Muscle of arm (tissue), 12 donors: ENCODE results near the gene STS. TPM values are rescaled to one million over a fixed set of nuclear protein-coding genes. Genes with fewer than 3 reads are reported as not detected.
A peak's percentile ranks its signal among the peaks of the same experiment; 100 is the strongest.

Source experiments
- DNase-seq: peaks from one replicate; pipeline ENCODE4 v3.0.0-alpha.2; 2013
- polyA plus RNA-seq, 12 donors: library from polyadenylated mRNA; unstranded; fragments of 120-200 nt; gene quantifications; one replicate each; pipeline ENCODE4 v1.2.1, GENCODE V29; 2013; ENCODE audit not compliant: insufficient read length in 12 of 12

STS gene
- polyA plus RNA-seq, 12 donors: 6.7 to 21.1 (median 14.5) TPM; not detected in 1

GRCh38 chrX:7134981-7135380 is 12.5 kb upstream of the STS start:
- no peak for DNase-seq

GRCh38 chrX:7139202-7140081 is 8.1 kb upstream of the STS start:
- DNase-seq: no peak

GRCh38 chrX:7143076-7143475 is 4.4 kb upstream of the STS start:
- DNase-seq: no peak

DNA sequence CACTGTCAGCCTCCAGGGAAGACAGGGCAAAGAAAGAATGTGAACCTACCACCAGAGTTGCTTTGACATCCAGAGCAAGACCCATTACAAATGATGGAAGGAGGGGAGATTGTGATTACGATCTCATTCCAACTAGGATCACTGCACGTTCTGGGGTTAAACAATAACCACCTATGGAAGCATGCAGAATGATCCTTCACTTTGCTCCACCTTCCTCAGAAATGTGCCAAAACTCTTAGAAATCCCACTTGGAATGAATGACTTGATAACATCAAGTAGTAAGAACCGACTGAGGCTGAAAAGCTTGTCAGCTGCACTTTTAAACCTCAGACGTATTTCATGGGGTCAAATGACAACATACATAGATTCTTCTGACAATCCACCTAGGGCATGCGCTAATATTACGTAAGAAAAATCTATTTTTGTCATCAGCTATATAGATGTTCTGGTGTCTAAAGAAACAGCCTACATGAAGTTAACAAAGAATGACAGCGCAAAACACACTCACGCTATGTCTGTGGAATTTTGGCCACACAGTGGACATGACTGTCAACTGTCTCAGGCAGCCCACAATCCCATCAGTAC is 3.5 kb upstream of the STS start:
- DNase-seq: no peak

- DNase-seq: no peak
Observed at GRCh38 chrX:7145454-7145853, 2.1 kb upstream of the STS start.

GRCh38 chrX:7146020-7146702 is 1.4 kb upstream of the STS start:
- no peak for DNase-seq

GRCh38 chrX:7146703-7147412 is 654 bp upstream of the STS start:
- no peak for DNase-seq

GRCh38 chrX:7147978-7148854 is 704 bp downstream of the STS start, which contains the start of gene PUDP:
Gene PUDP, minus strand, starts transcription at chrX:7148153. Its CDS starts 40 bp downstream, at chrX:7148113.
- DNase-seq: peak; percentile 93

DNA sequence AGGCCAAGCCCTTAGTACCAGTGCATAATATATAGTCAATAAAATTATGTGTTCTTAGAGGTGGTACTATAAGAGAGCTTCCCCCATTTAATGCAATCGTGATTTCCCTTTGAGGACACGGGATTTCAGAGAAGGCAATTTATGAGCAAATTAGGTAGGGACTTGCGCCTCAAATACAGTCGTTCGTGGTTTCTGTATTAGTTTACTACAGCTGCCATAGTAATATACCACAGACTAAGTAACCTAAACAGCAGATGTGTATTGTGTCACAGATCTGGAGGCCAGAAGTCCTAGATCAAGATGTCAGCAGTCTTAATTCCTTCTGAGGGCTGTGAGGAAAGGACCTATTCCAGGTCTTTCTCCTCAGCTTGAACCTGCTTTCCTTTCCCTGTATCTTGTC is 1.9 kb downstream of the STS start:
- no peak for DNase-seq

GRCh38 chrX:7153231-7153630 is 5.7 kb downstream of the STS start:
- DNase-seq: no peak

DNA sequence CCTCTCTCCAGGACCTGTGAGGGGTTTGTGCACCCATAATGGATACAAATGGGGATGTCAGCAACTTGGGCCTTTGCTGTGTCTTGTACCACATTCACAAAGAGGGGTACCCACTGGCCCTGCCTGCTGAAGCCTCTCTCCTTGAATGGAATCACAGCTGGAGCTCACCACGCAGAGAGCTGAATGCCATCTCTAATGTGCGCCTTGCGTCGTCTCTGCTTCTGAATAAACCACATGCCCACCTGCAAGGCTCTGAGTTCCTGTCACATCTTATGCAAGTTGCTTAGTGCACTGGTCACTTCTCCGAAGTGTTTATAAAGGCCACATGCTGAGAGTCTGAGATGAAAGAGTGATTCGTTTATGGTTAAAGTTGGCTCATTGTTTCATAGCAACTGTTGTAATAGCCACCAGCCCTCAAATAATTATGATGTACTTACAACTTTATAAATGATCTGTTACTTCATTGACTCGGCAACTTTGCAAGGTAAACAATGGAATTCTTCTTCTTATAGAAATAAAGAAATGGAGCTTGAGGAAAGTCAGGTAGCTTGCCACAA is 6.6 kb downstream of the STS start:
- no peak for DNase-seq

DNA sequence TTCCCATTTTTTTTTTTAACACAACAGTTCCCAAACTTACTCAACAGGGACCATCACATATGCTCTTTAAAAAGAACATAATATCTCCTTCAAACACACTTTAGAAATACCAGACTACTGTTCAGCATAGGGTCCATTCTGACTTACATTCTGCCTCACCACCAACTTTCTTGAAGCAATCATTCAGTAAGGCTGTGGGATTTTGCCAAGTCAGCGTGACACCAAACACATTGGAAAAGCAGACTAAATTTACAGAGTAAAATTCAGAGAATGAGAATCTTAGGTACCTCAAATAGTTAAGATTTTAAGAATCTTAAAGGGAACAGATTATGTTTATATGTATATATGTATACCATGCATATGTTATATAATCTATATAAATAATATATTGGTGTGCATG is 7.7 kb downstream of the STS start:
- DNase-seq: no peak

DNA sequence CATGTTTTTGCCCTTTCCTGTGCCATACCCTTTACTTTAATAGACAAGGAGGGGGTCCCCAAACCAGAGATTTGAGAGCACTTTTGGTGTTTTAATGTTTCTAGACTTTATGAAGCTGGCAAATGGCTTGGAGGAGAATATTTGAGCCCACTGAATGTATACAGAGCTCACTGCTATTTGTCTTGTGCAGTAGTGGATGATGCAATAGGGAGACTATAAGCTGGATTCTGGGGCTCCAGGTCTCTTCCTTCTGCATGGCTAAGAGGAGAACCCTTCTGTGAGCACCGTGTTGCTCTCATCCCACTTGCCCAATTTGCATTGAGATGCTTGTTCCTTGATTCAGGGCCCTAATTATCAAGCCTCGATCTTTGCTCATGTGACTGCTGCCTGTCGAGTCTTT is 9.4 kb downstream of the STS start:
- no peak for DNase-seq

DNA sequence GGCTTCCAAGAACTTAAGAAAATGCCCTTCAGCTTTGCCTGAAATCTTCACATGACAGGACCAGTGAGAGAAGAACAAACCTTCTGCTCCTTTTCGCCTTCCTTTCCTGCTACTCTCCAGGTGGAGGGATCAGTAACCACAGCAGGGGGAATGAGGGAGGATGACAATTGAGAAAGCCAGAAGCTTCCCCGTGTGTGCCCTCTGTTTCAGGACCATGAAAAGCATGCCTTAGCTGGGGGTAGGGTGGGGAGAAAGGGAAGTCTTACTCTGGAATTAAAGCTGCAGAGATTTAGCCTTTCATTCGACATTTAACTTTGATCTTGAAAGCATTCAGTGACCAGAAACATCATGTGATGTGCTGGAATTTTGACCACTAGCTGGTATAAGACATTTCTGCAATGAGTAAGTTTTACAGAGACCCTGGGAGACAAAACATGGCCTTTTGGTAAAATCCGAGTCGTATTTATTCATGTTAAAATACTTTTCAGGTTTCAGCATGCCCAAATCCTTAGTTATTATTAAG is 11.0 kb downstream of the STS start:
- DNase-seq: no peak

- DNase-seq: no peak
Observed at GRCh38 chrX:7159149-7159861, 11.8 kb downstream of the STS start.

DNA sequence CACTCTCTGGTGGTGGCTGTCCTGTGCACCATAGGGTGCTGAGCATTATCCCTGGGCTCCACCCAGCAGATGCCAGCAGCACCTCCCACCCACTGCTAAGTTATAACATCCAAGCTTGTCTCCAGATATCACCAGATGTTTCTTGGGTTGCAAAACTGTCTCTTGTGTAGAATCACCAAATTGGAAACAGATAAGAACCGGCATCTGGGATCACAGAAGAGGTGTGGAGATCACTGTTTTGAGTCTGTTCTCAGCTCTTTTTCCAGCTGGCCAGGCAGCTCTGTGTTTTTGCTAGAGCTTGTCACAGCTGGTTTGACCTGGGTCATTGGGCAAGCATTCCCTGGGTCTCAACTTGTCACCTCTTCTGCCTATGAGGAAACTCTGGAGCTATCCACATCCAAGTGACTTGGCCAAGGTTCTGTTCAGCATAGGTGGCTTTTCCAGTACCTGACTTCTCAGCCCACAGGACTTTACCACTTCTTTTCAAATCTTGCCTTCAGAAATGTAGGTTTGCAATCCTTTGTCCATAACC is 15.7 kb downstream of the STS start:
- DNase-seq: no peak

DNA sequence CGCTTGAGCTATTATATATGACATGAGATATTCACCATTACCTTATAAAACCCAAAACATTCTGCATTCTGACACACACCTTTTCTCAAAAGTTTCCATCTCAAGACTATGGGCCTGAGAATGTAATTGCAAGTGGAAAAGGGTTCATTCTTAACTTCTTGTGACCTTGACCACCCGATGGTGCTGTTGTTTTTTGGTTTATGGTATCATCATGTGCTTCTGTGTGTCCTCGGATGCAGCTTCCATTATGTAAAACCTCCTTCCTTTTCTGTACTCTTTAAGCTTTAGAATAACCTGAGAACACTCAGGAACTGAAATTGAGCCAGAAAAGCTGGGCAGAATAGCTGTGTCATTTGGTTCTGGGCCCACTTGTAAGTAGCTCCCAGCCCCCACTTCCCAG is 16.7 kb downstream of the STS start:
- no peak for DNase-seq

- DNase-seq: no peak
Observed at GRCh38 chrX:7168371-7168770, 20.9 kb downstream of the STS start.

- no peak for DNase-seq
Observed at GRCh38 chrX:7169627-7170026, 22.1 kb downstream of the STS start.

- no peak for DNase-seq
Observed at GRCh38 chrX:7170898-7171297, 23.4 kb downstream of the STS start.
